VCaP (cell line): ENCODE results near the gene FBXO10.
"Not testable (repeated sequence)": the region's sequence is repeated elsewhere in the genome, so short reads cannot be mapped to it uniquely, and the experiment has no call there.

ENCODE experiments used
- H3K27ac ChIP-seq: fragments of 450-650 bp; 2 replicates; pipeline ENCODE4 v1.5.1; 2017
- CTCF ChIP-seq: fragments of 450-650 bp; conservative IDR thresholded peaks from 2 replicates; pipeline ENCODE4 v1.5.1; 2017; ENCODE audit warnings: mild to moderate bottlenecking, moderate library complexity

The FBXO10 gene

GRCh38 chr9:37491939-37492338, 84.2 kb downstream of the FBXO10 start:
- TF ChIP-seq CTCF = no peak
- no peak overlapping the region for H3K27ac ChIP-seq

GRCh38 chr9:37486616-37487548, 89.3 kb downstream of the FBXO10 start:
- peak overlapping the region; percentile 79 for H3K27ac ChIP-seq
- no peak for TF ChIP-seq CTCF

GRCh38 chr9:37486256-37486615, 89.9 kb downstream of the FBXO10 start:
- H3K27ac ChIP-seq = peak overlapping the region; percentile 79
- no peak for TF ChIP-seq CTCF

GRCh38 chr9:37485389-37486255, 90.6 kb downstream of the FBXO10 start, which contains the start of gene POLR1E:
TSS of gene POLR1E (plus strand) at chr9:37485948. CDS start at chr9:37486048, 100 bp downstream.
- H3K27ac ChIP-seq = peak within 1 kb of the TSS; percentile 79
- TF ChIP-seq CTCF = no peak

GRCh38 chr9:37480759-37481158, 95.4 kb downstream of the FBXO10 start:
- TF ChIP-seq CTCF = no peak
- H3K27ac ChIP-seq = no peak overlapping the region

- H3K27ac ChIP-seq = not testable (repeated sequence)
These were observed 98.1 kb downstream of the FBXO10 start for GRCh38 chr9:37477987-37478619.

GRCh38 chr9:37477443-37477842, 98.7 kb downstream of the FBXO10 start:
- H3K27ac ChIP-seq = not testable (repeated sequence)

- TF ChIP-seq CTCF = no peak
- no peak overlapping the region for H3K27ac ChIP-seq
These were observed 99.2 kb downstream of the FBXO10 start for GRCh38 chr9:37476930-37477329.
